Stimulated activated CD4-positive, alpha-beta T cell treated with anti-CD3 and anti-CD28 coated beads, Interleukin-2, amount 100 ng/mL, for 48 hours (primary cell): ENCODE measurements around the gene SPDEF.

Experiments
- DNase-seq, 2 donors: peaks; one replicate each; pipeline ENCODE4 v3.0.0-alpha.2; 2020

SPDEF gene

DNA sequence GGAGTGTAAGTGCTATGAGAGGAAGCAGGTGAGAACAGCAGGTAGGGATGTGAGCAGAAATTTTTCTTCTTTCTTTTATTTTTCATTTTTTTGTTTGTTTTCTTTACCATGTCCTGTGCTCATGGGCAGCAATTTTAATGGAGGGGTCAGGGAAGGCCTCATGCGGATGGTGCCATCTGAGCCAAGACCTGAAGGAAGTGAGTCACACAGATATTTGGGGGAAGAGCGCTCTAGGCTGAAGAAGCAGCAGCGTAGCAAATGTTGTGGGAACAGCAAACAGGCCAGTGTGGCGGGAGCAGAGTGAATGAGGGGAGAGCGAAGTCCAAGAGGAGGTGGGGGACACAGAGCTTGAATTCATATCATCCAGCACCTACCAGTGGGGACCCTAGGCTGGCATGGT, 12.7 kb downstream of the SPDEF start:
- DNase-seq, result no peak

- DNase-seq, result no peak
These were observed 15.3 kb downstream of the SPDEF start for GRCh38 chr6:34540841-34541240.

GRCh38 chr6:34540222-34540621, 15.9 kb downstream of the SPDEF start:
- DNase-seq, result no peak

DNA sequence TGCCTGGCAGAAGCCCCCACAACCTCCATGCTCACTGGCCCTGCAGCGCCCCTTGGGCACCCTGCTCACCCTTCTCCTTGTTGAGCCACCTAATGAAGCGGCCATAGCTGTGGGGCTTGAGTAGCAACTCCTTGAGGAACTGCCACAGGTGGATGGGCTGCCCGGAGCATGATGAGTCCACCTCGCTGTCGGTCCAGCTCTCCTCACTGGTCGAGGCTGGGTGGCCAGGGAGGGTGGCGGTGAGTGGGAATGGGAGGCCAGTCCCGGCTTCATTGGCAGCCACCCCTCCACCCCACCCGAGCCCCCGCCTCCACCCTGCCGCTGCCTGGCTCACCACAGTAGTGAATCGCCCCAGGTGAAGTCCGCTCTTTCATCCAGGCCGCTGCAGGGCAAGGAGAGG, 16.9 kb downstream of the SPDEF start:
- no peak for DNase-seq

DNA sequence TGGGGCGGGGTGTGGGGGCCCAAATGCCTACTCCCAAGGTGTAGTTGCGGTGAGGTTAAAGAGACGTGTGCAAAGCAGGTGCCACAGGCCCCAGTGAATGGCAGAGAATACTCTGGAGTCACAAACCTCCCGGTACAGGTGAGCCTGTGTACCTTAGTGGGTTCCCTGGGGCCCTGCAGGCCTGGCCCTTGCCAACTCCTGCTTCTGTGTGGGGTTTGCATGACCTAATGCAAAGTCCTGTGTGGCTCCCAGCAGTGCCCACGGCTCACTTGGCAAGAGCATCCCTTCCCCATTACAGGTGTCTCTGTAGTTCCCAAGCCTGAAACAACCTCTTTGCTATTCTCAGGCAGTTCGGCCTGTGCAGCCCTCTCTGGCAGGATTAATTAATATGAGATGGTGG, 17.5 kb downstream of the SPDEF start:
- DNase-seq, result no peak

DNA sequence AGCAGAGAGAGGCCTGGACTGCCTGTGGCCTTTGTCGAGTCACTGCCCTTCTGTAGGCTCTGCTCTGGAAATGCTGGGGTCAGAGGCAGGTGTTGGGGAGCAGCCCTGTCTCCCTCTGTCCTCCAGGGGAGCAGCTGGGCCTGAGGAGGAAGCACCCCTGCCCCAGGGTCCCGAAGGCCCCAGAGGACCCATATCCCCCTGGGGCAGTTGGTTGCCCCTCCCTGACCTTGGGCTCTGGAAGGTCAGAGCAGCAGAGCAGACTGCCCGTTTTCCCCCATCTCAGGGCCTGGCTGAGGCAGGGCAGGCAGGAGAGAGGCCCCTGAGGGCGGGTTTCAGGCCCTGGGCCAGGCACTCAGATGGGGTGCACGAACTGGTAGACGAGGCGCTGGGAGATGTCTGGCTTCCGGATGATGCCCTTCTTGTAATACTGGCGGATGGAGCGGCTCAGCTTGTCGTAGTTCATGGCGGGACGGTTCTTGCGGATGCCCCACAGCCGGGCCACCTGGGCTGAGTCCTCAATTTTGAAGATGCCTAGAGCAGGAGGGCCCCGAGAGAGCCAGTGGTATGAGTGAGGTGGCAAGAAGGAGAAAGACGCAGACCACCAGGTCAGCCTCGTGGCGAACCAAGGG, 18.1 kb downstream of the SPDEF start:
- no peak for DNase-seq

- DNase-seq, result no peak
These were observed 18.9 kb downstream of the SPDEF start for GRCh38 chr6:34536959-34537848.

GRCh38 chr6:34536251-34536958, 19.7 kb downstream of the SPDEF start:
- no peak for DNase-seq

GRCh38 chr6:34535646-34536045, 20.5 kb downstream of the SPDEF start:
- DNase-seq, result no peak

- no peak for DNase-seq
These were observed 20.9 kb downstream of the SPDEF start for GRCh38 chr6:34535199-34535598.

DNA sequence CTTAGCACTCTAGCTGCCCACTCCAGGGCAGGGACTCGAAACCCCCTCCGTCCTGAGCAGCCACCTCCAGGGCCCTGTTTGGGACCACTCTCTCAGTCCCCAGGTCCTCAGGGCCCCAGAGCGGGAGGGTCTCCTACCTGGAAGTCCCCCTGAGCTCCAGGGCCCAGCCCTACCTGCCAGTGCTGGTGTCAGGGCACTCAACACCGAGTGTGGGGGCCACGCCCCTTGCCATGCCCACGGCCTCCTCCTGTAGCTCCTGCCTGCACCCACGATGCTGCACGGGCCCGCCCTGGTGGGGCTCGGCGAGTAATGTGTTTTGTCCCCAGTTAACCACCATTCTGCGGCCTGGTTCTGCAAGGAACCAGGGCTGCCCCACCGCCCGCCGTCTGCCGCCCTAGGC, 21.5 kb downstream of the SPDEF start:
- no peak for DNase-seq

DNA sequence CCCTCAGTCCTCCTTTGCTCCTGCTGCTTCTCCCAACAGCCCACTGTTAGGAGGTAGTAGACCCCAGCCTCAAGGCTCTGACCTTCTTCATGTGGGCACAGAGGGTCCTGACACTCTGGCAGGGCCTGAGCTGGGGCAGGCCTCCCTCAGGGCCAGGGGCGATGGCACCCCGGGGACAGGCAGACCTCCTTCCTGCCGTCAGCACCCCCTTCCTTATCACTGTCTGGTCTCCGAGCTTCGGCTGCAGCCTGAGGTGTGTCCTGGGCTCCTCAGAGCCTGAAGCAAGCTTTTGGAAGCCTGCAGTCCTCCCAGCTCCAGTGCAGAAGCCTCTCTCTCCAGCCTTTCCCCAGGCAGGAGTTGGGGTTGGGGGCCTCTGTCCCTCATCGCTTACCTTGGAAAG, 22.0 kb downstream of the SPDEF start:
- DNase-seq, result no peak

DNA sequence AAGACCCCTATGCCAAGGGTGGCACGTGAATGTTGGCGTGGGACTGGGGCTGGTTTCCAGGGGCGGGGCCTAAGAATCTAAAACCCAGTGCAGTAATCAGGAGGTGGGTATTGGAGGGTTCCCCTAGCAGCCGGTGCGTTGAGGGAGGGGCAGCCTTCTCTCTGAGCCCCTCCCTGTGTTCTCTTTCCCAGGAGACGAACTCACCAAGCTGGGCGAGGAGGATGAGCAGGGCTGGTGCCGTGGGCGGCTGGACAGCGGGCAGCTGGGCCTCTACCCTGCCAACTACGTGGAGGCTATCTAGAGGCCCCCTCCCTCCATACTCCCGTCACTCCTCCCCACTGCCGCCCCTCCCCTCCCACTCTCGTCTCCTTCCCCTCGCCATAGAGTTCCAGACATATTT, 23.9 kb downstream of the SPDEF start:
- no peak for DNase-seq

- no peak for DNase-seq
These were observed 24.4 kb downstream of the SPDEF start for GRCh38 chr6:34531580-34532201.

GRCh38 chr6:34530753-34531365, 25.3 kb downstream of the SPDEF start:
- DNase-seq, result no peak

GRCh38 chr6:34529665-34530327, 26.3 kb downstream of the SPDEF start:
- no peak for DNase-seq

GRCh38 chr6:34528996-34529664, 27.0 kb downstream of the SPDEF start:
- DNase-seq, result no peak

GRCh38 chr6:34527751-34528670, 28.1 kb downstream of the SPDEF start:
- no peak for DNase-seq

GRCh38 chr6:34526992-34527728, 29.0 kb downstream of the SPDEF start:
- peak; percentile 96 to 98 for DNase-seq
